ENCODE results near the gene CTPS2.

Gene CTPS2

DNA sequence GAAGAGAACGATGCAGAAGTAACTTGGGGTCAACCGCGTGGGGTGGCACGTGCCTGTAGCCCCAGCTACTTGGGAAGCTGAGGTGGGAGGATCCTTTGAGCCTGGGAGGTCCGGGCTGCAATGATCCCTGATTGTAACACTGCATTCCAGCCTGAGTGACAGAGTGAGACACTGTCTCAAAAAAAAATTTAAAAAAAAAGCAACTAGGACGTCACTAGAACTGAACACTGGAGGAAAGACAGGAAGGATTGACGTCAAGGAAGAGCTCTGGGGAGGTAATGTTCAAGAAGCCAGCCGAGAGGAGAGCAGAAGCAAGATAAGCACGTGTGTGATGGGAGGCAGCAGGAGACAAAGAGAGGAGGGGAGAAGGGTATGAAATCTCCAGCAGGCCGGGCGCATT, 33.8 kb downstream of the CTPS2 start:
- in situ Hi-C loops (cut with MboI; ENCODE audit: low pct_unique_long_range_greater_than_20kb, low sequenced_read_pairs, unreplicated experiment): no loop called here
- TF ChIP-seq, protein P1, sequence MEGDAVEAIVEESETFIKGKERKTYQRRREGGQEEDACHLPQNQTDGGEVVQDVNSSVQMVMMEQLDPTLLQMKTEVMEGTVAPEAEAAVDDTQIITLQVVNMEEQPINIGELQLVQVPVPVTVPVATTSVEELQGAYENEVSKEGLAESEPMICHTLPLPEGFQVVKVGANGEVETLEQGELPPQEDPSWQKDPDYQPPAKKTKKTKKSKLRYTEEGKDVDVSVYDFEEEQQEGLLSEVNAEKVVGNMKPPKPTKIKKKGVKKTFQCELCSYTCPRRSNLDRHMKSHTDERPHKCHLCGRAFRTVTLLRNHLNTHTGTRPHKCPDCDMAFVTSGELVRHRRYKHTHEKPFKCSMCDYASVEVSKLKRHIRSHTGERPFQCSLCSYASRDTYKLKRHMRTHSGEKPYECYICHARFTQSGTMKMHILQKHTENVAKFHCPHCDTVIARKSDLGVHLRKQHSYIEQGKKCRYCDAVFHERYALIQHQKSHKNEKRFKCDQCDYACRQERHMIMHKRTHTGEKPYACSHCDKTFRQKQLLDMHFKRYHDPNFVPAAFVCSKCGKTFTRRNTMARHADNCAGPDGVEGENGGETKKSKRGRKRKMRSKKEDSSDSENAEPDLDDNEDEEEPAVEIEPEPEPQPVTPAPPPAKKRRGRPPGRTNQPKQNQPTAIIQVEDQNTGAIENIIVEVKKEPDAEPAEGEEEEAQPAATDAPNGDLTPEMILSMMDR (IDR thresholded peaks at IDR 0.05; ENCODE audit: extremely low read depth, insufficient read depth, missing control alignments): no peak

DNA sequence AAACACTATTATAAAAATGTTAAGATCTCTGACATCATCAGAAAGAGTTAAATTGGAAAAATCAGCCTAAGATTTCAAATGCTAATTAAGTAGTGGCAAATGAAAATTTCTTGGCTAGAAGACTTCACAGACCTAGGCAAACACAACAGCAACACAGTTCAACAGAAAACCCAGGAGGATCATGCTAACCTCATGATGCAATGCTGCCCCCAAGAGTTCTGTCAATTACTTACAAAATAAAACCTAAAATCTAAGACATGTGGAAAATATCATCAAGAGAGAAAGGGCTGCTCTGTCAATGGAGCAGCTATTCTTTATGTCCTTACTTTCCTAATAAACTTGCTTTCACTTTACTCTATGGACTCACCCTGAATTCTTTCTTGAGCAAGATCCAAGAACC, 41.5 kb downstream of the CTPS2 start:
- in situ Hi-C loops (cut with MboI; ENCODE audit: low pct_unique_long_range_greater_than_20kb, low sequenced_read_pairs, unreplicated experiment): no loop called here
- TF ChIP-seq, protein P1 (IDR thresholded peaks at IDR 0.05; ENCODE audit: extremely low read depth, insufficient read depth, missing control alignments): peak; percentile 10
- DNase-seq (ENCODE audit: low spot score): peak; percentile 54

More for the DNA sequence above, 33.8 kb downstream of the CTPS2 start:
- DNase-seq (ENCODE audit: low spot score): no peak

DNA sequence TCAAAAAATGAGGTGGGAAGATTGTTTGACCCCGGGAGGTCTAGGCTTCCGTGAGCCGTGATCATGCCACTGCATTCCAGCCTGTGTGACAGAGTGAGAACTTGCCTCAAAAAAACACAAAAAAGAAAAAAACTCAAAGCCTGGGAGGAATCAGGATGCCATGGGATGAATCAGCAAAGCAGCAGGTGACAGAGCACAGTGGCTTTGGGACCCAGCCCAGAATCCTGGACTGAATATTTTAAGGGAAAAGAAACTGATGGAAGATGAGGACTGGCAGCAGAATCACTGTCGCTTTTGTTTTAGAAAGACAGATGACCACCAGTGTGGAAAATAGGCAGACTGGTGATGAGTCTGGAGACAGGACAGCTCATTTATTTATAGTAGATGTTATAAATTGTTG, 45.9 kb downstream of the CTPS2 start:
- no peak for DNase-seq (ENCODE audit: low spot score)
- TF ChIP-seq, protein P1 (IDR thresholded peaks at IDR 0.05; ENCODE audit: extremely low read depth, insufficient read depth, missing control alignments): no peak
- in situ Hi-C loops (cut with MboI; ENCODE audit: low pct_unique_long_range_greater_than_20kb, low sequenced_read_pairs, unreplicated experiment): no loop called here

DNA sequence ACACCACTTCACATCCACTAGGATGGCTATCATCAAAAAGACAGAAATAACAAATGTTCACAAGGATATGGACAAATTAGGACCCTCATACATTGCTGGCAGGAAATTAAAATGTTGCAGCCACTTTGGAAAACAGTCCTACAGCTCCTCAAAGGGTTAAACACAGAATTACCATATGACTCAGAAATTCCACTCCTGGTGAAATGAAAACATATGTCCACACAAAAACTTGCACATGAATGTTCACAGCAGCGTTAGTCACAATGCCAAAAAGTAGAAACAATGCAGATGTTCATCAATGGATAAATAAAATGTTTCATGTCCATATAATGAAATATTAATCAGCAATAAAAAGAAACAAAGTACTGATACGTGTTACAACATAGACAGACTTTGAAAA, 47.4 kb downstream of the CTPS2 start:
- TF ChIP-seq, protein P1 (IDR thresholded peaks at IDR 0.05; ENCODE audit: extremely low read depth, insufficient read depth, missing control alignments): no peak
- no peak for DNase-seq (ENCODE audit: low spot score)
- in situ Hi-C loops (cut with MboI; ENCODE audit: low pct_unique_long_range_greater_than_20kb, low sequenced_read_pairs, unreplicated experiment): no loop called here

DNA sequence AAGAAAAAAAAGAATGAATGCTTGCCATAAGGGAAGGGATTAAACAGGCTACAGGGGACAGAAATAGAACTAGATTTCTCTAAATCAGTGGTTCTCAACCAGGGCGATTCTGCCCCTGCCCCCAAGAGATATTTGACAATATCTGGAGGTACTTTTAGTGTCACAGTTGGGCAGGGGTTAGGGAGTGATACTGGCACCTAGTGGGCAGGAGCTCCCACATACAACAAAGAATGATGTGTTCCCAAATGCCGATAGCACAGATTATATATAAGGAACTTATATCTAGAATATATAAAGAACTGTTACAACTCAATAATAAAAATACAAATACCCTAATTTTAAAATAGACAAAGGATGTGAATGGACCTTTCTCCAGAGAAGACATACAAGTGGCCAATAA, 47.8 kb downstream of the CTPS2 start:
- no peak for DNase-seq (ENCODE audit: low spot score)
- TF ChIP-seq, protein P1 (IDR thresholded peaks at IDR 0.05; ENCODE audit: extremely low read depth, insufficient read depth, missing control alignments): no peak
- in situ Hi-C loops (cut with MboI; ENCODE audit: low pct_unique_long_range_greater_than_20kb, low sequenced_read_pairs, unreplicated experiment): no loop called here

DNA sequence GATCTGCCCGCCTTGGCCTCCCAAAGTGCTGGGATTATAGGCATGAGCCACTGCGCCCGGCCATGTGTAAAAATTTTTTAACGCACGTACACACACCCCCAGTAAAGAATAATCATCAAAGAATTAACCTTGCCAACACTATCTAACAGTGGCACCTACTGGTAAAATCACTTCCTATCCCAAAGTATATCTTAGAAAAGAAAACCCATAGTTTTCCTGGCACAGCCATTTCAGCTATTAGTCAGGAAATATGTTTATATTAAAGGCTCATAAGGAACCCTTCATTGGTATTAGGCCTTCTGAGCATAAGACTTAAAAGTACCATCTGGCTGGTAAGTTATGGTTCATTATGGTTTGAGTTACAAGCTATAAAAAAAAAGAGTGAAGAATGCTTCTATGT, 48.4 kb downstream of the CTPS2 start:
- in situ Hi-C loops (cut with MboI; ENCODE audit: low pct_unique_long_range_greater_than_20kb, low sequenced_read_pairs, unreplicated experiment): no loop called here
- DNase-seq (ENCODE audit: low spot score): no peak
- TF ChIP-seq, protein P1 (IDR thresholded peaks at IDR 0.05; ENCODE audit: extremely low read depth, insufficient read depth, missing control alignments): no peak

DNA sequence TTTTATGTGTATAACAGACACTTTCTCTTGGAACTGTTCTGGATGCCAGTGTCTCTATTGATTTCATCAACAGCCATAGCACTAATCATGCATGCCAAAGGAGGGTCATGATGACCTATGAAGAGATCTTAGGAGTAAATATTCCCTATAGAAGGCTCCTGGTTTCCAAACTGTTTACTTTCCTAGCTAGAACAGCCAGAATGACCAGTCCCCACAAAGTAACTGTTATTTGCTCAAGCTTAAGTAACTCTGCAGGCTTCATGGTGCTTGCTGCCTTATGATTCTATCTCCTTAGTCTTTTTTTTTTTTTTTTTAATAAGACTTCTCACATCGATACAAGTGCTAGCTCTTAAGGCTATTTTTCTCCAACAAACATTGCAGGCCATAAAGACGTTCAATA, 50.1 kb downstream of the CTPS2 start:
- TF ChIP-seq, protein P1 (IDR thresholded peaks at IDR 0.05; ENCODE audit: extremely low read depth, insufficient read depth, missing control alignments): no peak
- DNase-seq (ENCODE audit: low spot score): no peak
- in situ Hi-C loops (cut with MboI; ENCODE audit: low pct_unique_long_range_greater_than_20kb, low sequenced_read_pairs, unreplicated experiment): no loop called here
